MM.1S (cell line): ENCODE measurements around the gene LRIG3.

Source experiments
- DNase-seq: peaks from one replicate; pipeline ENCODE4 v3.0.0-alpha.2; 2015
- H2AFZ ChIP-seq: fragments of 300-600 bp; sonication (generic); 2 replicates; pipeline ENCODE4 v1.6.0; 2016; ENCODE audit warnings: antibody characterized with exemption, low read length
- H3F3A ChIP-seq: fragments of 300-600 bp; sonication (generic); 2 replicates; pipeline ENCODE4 v1.6.1; 2016; ENCODE audit warnings: mild to moderate bottlenecking, antibody characterized with exemption, low read length, moderate library complexity, mixed read lengths; ENCODE audit not compliant: insufficient read depth
- H3K27ac ChIP-seq: fragments of 300-600 bp; sonication (generic); 2 replicates; pipeline ENCODE4 v1.5.1; 2016; ENCODE audit warnings: mild to moderate bottlenecking, low read length
- H3K27me3 ChIP-seq: fragments of 300-600 bp; sonication (generic); replicated peaks from 2 replicates; pipeline ENCODE4 v1.6.0; 2016; ENCODE audit warnings: low read length; ENCODE audit not compliant: insufficient read depth
- H3K36me3 ChIP-seq: fragments of 300-600 bp; sonication (generic); replicated peaks from 2 replicates; pipeline ENCODE4 v1.6.1; 2016; ENCODE audit warnings: mild to moderate bottlenecking, low read length, mixed read lengths; ENCODE audit not compliant: insufficient read depth
- H3K4me1 ChIP-seq: fragments of 300-600 bp; sonication (generic); 2 replicates; pipeline ENCODE4 v1.6.1; 2016; ENCODE audit warnings: low read length, mixed read lengths
- H3K4me2 ChIP-seq: fragments of 300-600 bp; sonication (generic); 2 replicates; pipeline ENCODE4 v1.6.0; 2016; ENCODE audit warnings: low read depth, low read length
- H3K4me3 ChIP-seq: fragments of 300-600 bp; sonication (generic); 2 replicates; pipeline ENCODE4 v1.5.1; 2016; ENCODE audit warnings: low read length, mixed read lengths
- H3K79me2 ChIP-seq: fragments of 300-600 bp; sonication (generic); 2 replicates; pipeline ENCODE4 v1.6.1; 2016; ENCODE audit warnings: mixed run types, low read length, mixed read lengths
- H3K9ac ChIP-seq: fragments of 300-600 bp; sonication (generic); 2 replicates; pipeline ENCODE4 v1.6.1; 2016; ENCODE audit warnings: low read length, mixed read lengths
- H3K9me2 ChIP-seq: fragments of 300-600 bp; sonication (generic); replicated peaks from 2 replicates; pipeline ENCODE4 v1.6.1; 2016; ENCODE audit warnings: mild to moderate bottlenecking, low read length, mixed read lengths; ENCODE audit not compliant: insufficient read depth
- H3K9me3 ChIP-seq: fragments of 300-600 bp; sonication (generic); replicated peaks from 2 replicates; pipeline ENCODE4 v1.6.1; 2016; ENCODE audit warnings: mild to moderate bottlenecking, low read length, mixed read lengths; ENCODE audit not compliant: insufficient read depth
- H4K20me1 ChIP-seq: fragments of 300-600 bp; sonication (generic); 2 replicates; pipeline ENCODE4 v1.6.1; 2016; ENCODE audit warnings: mild to moderate bottlenecking, low read length, moderate library complexity, mixed read lengths; ENCODE audit not compliant: insufficient read depth
- CTCF ChIP-seq: fragments of 300-600 bp; sonication (generic); IDR thresholded peaks from 2 replicates; pipeline ENCODE4 v1.5.1; 2016; ENCODE audit warnings: antibody characterized with exemption, low read length, mixed read lengths
- EZH2 ChIP-seq: fragments of 300-600 bp; sonication (generic); optimal IDR thresholded peaks from 2 replicates; pipeline ENCODE3; 2017; ENCODE audit warnings: low read depth, mild to moderate bottlenecking, antibody characterized with exemption, low read length, mixed read lengths
- EZH2phosphoT487 ChIP-seq: fragments of 300-600 bp; sonication (generic); IDR thresholded peaks from 2 replicates; pipeline ENCODE4 v1.6.1; 2018; ENCODE audit warnings: antibody characterized with exemption, low read length

The LRIG3 gene

GRCh38 chr12:58871556-58871955 lies 48.7 kb downstream of the LRIG3 start:
- Histone ChIP-seq H3K79me2 (no peaks in the 10 kb centered on the region), H3K36me3 (no peaks in the 10 kb centered on the region), H3K4me1 (no peaks in the 10 kb centered on the region), H3K9me2 (no peaks in the 10 kb centered on the region), H3K4me2 (no peak overlapping the region), H3K9me3 (no peaks in the 10 kb centered on the region), H4K20me1 (no peaks in the 10 kb centered on the region), H3K27ac (no peak overlapping the region), H3K9ac (no peak overlapping the region), H3K4me3 (no peak overlapping the region), H3F3A (no peaks in the 10 kb centered on the region), H2AFZ (no peak overlapping the region), H3K27me3 (no peaks in the 10 kb centered on the region)
- TF ChIP-seq EZH2: no peak
- no peak for TF ChIP-seq CTCF
- no peak for TF ChIP-seq EZH2phosphoT487
- DNase-seq: no peak

- DNase-seq: no peak
- Histone ChIP-seq H3K27ac (no peak overlapping the region), H3K9me3 (no peaks in the 10 kb centered on the region), H3K4me3 (no peak overlapping the region), H3K9me2 (no peaks in the 10 kb centered on the region), H2AFZ (no peak overlapping the region), H3F3A (no peaks in the 10 kb centered on the region), H3K27me3 (no peaks in the 10 kb centered on the region), H3K4me2 (no peak overlapping the region), H3K4me1 (no peaks in the 10 kb centered on the region), H3K36me3 (no peaks in the 10 kb centered on the region), H3K79me2 (no peaks in the 10 kb centered on the region), H3K9ac (no peak overlapping the region), H4K20me1 (no peaks in the 10 kb centered on the region)
- TF ChIP-seq CTCF (no peak), EZH2phosphoT487 (no peak), EZH2 (no peak)
Observed at GRCh38 chr12:58870595-58870994, 49.7 kb downstream of the LRIG3 start.

- Histone ChIP-seq H3K4me3 (no peak overlapping the region), H3K9ac (no peak overlapping the region), H3K9me3 (no peaks in the 10 kb centered on the region), H3F3A (no peaks in the 10 kb centered on the region), H3K27ac (no peak overlapping the region), H3K4me2 (no peak overlapping the region), H2AFZ (no peak overlapping the region), H3K4me1 (no peaks in the 10 kb centered on the region), H3K27me3 (no peaks in the 10 kb centered on the region), H3K36me3 (no peaks in the 10 kb centered on the region), H4K20me1 (no peaks in the 10 kb centered on the region), H3K79me2 (no peaks in the 10 kb centered on the region), H3K9me2 (no peaks in the 10 kb centered on the region)
- TF ChIP-seq EZH2phosphoT487 (no peak), CTCF (no peak), EZH2 (no peak)
- DNase-seq: no peak
Observed at GRCh38 chr12:58860788-58861240, 59.5 kb downstream of the LRIG3 start.
